HG03196 (cell line): ENCODE measurements around the gene ST3GAL4.
"Not testable (repeated sequence)": the region's sequence is repeated elsewhere in the genome, so short reads cannot be mapped to it uniquely, and the experiment has no call there.

ENCODE experiments used
- ATAC-seq: cut with Tn5 transposase; IDR thresholded peaks from one replicate; pipeline ENCODE4 v1.9.1; 2021; ENCODE audit not compliant: unreplicated experiment

The ST3GAL4 gene

DNA sequence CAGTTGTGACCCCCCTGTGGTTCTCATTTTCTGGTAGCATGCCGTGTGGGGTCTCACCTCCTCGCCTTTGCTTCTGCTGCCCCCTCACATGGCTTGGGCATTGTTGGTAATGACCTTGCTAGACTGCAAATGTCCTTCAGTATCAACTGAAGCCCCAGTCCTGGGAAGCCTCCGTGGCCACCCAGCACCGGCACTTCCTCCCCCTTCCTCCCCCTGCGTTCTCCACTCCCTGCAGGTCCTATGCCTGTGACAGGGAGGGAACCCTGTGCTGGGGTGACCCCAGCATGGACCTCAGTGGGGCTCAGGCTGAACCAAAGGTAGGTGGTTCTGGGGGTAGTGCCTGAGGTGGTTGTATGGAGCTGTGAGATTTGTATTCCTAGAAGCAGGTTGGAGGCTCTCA, 5.9 kb downstream of the ST3GAL4 start:
- no peak for ATAC-seq

DNA sequence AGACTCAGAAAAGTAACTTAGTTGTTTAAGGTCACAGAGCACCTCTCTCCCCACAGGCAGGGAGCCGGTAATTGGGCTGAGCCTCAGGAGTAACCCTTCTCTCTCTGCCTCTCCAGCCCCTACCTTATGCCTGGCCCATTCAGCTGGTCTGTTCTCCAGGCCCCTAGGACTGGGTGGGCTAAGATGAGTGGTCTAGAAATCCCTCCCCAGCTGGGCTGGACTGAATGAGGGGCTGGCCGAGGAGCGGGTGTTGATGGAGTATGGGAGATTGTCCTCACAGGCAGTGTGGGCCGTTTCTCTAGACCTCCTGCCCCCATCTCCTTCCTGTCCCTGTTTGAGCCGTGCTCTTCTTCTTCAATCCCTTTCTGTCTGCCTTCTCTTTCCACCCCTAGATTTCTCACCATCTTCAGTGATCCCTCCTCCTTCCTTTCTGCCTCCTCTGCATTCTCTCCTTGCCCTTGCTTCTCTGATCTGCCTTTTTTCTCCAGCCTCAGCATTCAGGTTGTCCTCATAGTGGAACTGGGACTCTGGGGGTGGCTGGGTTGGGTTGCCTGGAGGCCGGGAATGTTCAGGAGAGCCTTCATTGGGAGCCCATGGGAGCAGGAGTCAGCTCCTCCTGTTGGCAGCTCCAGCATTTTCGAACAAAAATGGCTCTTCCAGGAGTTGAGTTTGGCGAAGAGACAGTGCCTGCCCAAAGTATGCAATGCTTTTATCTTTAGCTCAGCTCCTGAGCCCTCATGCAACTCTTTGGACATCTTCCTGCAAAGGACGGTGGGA, 7.6 kb downstream of the ST3GAL4 start:
- ATAC-seq = no peak

DNA sequence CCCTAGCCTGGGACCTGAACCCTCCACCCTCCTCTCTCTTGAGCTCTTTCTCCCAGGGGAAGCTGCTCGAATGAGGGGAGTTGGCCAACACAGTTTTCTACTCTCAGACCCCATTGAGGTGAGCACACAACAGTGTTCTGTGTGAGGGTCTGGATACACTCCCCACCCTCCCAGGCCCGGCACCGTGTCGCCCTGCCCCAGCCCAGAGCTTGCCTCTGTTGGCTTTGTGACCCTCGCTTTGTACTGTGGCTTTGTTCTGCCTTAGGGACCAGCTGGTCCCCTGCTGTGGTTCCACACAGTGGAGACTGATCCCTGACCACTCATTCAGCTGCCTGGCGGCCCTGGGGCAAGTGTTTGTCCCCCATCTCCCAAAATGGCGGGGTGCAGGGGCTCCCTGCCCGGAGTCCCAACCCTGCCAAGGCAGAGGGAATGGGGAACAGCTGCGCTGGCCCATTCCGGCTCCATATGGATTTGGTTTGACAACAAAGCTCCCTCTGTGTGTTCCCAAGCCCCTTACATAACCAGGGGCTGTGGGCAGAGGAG, 8.3 kb downstream of the ST3GAL4 start:
- no peak for ATAC-seq

DNA sequence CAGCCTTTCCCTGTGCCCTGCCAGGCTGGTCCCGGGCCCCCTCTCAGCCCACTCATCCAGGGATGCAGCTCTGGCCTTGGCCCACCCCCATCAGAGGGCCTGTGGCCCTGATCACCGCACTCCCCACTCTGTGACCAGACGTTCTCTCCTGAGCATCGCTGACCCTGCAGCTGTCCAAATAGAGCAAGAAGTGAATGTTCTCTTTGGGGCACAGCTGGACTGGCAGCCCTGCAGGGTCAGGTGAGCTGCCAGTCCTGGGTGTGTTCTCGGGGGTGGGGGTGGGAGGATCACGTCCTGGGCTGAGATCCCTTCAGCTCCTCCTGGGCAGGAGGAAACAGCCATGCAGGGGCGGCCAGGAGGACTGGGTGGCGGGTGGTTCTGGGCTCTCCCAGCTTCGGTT, 9.2 kb downstream of the ST3GAL4 start:
- not testable (repeated sequence) for ATAC-seq

DNA sequence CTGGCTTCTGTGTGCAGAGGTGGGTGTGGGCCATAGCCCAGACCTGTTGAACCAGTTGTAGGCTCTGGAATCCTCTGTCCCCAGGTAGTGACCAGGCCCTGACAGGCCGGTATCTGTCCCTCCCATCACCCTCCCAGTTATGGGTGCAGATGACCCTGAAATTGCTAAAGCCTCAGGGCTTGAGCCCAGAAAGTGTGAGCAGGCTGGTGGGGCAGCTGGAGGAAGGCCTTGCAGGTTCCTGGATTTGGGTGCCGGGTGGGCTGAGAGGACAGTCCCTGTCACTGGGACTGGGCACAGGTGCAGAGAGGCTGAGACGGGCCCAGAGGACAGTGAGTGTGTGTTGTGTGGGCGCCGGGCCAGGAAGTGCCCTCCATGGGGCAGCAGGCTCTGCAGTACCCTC, 10.0 kb downstream of the ST3GAL4 start:
- not testable (repeated sequence) for ATAC-seq

DNA sequence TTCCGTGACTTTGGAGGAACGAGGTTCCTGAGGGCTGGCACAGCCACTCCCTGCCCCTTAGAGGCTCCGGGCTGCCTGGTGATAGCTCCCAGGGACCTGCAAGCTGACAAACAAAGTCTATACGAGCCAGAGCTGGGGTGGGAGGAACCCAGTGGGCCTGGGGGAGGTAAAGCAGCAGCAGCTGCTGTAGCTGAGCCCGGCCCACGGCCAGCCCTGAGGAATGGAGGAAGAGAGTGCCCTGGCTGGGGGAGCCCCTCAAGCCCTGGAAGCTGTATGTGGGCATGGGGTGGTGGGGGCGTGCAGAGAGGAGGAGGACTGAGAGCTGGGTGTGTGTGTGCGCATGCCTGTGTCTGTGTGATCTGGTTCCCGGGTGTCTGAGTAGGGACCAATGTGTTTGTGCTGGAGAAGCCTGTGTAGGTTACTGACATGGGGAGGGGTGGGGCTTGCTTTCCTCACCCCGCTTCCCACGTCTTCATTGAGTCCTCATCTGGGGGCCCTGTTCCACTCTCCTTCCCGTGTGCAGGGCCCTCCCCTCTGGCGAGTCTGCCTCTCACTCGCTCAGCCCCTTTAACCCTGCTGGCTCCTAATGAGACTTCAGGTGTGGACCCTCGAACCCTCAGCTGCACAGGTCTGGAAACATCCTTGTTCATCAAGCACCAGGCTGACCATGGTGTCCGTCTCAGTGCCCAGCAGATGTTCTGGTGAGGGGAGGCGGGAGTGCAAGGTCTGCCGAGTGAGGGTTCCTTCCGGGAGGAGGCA, 10.8 kb downstream of the ST3GAL4 start:
- no peak for ATAC-seq

DNA sequence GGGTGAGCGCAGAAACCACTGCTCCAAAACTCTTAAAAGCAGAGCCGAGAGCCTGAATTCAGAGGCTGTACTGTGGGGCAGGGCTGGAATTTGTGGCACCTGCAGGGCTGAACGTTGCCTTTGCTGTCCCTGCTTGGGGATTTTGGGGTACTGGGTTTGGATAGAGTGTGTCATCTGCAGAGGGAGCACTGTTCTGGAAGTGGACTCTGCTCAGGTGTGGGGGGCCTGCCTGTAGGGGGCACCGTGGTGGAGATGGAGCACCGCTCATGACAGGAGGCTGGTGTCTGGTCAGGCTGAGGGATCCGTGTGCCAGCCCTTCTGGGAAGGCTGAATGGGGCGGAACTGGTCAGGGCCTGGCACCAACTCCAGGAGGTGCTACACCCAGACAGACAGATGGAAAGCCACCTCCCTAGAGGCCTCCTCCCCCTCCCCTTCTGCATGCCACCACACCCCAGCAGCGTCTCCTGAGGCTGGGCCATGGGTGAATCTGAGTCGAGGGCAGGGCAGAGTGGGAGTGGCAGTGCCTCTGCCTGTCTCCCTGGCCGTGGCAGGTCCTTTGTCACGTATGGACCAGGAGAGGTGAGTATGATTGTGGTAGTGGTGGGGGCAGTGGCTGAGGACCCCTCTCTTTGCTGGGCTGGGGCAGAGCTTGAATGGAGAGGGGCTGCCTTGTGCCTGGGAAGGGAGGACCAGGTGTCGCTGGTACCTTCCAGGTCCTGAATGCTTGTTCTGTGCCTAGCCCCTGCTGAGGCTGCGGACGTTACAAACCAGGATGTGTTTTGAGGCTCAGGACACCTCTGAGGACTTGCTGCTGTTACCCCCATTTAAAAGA, 11.6 kb downstream of the ST3GAL4 start:
- ATAC-seq = not testable (repeated sequence)

DNA sequence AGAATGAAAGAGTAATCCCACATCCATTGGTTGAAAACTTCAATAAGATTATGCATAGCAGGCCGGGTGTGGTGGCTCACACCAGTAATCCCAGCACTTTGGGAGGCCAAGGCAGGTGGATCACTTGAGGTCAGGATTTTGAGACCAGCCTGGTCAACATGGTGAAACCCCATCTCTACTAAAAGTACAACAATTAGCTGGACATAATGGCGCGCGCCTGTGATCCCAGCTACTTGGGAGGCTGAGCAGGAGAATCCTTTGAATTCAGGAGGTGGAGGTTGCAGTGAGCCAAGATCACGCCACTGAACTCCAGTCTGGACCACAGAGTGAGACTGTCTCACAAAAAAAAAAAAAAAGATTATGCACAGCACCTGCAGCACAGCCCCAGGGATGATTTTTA, 12.3 kb downstream of the ST3GAL4 start:
- not testable (repeated sequence) for ATAC-seq

DNA sequence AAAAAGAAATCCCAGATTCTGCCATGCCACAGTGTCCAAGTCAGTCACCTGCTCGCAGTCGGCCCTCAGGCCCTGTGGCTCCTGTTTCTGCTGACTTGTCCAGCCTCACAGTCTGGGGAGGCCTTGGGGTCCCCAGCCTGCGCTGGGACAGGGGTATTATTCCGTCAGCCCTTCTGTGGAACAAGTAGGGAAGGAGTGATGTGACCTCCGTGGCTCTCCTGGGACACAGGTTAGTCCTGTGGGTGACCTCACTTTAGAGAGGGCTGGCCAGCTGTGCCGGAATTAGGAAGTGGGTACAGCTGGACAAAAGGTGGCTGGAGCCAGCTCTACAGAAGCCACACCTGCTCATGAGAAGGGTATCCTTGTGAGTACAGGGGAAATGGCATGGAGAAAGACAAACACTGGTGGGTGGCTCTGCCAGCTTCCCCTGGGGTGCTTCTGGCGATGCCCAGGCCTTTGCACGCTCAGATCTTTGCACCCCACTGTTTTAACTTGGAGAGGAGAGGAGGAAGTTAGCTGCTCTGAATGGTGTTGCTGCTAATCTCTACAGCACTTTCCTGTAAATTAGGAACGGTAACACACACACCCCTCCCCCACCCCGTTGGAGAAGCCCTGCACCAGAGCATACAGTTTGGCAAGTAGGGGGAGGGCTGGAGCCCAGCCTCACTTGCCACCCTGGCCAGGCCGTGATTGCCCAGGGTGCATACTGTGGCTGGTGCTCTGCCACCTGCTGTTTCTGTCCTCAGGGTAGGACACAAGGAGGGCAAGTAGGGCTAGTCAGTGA, 13.0 kb downstream of the ST3GAL4 start:
- not testable (repeated sequence) for ATAC-seq

DNA sequence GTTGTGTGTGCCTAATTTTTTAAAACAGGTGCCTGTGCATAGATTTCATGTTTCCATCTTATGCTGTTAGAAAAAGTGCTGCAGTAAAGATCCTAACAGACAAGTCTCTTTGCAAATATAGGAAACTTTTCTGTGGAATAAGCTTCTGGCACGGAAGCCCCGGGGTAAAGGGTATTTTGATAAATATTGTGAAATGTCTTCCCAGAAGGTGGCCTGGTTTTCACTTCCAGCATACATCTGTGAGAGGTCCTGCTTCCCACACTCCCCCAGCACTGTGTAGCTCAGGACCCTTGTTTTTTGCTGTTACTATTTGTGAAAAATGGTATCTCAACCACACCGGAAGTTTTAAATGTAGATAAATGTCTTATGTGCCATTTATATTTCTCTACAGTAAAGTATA, 14.5 kb downstream of the ST3GAL4 start:
- no peak for ATAC-seq

DNA sequence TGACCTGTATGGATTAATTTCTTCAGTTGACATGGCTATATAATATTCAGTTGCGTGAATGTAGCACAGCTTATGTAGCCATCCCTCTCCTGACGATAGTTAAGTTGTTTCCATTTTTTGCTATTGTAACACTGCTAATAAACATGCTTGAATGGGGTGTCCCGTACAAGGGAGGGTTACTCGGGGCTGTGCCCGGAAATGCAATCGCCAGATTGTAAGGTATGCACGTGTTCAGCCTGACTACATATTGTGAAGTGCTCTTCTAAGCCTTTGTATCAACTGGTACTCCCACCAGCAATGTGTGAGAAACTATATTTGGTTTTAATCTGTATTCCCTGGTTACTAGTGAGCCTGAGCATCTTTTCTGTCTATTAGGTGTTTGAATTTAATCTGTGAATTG, 16.1 kb downstream of the ST3GAL4 start:
- ATAC-seq = no peak

DNA sequence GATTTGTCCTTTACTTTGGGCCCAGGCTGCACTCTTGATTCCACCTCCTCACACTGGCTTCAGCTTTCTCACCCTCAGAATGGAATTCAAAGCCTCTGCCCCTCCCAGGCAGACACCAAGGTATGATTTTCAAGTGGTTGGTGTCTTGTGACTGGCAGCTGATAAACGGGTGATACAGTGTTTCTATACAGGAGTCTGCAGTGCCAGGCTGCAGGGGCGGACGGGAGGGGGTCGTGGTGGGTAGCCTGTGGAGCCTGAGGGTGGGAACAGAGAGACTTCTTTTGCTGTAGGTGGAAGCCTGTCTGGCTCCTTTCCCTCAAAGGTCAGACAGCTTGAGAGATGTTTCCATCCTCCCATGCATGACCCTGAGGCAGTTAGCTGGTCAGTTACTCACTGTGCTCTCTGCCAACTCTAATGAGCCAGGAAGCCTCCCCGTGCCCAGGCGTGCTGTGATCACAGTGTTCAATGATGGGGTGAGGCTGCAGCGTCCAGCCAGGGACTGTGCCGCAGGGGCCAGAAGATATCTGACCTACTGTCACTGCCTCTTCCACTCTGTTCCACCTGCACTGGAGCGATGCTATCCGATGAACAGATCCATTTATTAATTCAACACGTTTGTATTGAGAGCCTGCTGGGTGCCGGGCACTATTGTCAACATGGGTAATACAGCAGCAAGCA, 18.0 kb downstream of the ST3GAL4 start:
- not testable (repeated sequence) for ATAC-seq

DNA sequence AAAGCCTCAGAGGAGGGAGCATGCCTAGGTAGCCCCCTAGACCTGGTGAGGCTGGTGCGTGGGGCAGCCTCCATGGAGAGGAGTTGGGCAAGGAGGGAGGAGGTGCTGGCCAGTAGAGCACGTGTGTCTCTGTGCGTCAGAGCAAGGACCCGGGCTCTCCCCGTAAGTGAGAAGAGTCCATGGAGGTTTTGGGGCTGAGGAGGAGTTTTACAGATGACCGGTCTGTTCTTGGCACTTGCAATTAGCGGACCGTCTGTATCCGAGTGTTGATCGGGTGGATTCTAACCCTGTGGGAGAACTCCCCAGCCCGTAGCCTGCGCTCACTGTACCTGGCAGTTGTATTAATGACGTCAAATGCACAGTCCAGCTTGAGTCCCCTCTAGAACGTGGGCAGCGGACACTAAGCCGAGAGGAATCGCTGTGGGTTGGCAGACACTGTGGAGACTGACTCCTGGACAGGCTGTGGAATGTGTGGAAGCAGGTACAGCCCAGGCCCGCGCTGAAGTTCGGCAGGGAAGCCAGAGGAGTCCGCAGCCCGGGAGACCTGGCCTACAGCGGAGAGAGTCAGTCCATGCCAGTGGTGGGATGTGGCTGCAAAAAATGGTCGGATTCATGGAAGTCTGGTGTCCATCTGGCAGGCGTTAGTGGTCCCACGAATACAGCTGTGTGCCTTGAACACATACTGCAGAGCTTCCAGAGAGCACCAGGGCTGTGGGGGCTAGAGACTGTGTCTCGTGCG, 19.2 kb downstream of the ST3GAL4 start:
- ATAC-seq = not testable (repeated sequence)

DNA sequence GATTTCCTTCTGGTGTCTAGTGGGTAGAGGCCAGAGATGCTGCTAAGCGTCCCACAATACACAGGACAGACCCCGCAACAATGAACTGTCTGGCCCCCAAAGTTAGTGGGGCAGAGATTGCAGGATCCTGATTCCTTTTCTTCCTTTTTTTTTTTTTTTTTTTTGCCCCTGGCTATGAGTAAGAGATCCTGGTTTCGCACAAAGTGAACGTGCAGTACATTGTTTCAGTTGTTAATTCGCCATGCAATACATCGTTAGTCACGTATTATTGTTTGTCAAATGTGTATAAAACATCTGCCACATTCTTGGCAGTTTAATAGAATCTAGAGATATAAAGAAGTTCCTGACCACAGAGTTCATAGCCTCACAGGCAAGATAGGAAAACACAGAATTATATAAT, 20.2 kb downstream of the ST3GAL4 start:
- no peak for ATAC-seq

DNA sequence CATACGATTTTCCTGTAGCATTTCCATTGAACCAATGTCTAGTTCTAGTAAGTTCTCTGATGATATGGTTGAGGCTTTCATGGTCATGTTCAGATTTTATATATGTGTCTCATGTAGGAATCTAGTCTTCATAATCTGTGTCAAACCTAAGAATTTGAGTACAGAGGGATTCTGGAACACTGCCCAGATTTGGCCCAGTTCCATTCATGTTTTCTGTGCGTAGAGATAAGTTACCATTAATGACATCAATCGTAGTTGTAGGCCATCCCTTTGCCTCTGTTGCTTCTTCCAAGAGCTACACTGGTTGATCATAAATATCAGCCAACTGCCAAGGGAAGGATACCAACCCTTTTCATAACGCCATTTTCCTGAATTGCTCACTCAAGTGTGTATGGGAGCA, 23.3 kb downstream of the ST3GAL4 start:
- no peak for ATAC-seq

DNA sequence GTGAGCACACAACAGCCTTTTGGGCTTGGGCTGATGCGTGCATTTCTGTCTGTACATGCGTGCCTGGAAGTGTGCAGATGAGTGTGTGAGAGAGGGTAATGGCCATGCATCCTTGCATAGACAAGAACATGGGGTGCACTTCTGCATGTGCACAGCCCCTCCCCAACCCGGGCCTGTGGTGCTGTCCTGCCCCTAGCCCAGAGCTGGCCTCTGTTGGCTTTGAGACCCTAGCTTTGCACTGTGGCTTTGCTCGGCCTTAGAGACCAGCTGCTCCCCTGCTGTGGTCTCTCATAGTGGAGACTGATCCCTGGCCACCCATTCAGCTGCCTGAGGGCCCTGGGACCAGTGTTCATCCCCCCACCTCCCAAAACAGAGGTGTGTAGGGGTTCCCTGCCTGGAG, 25.4 kb downstream of the ST3GAL4 start:
- ATAC-seq = no peak

DNA sequence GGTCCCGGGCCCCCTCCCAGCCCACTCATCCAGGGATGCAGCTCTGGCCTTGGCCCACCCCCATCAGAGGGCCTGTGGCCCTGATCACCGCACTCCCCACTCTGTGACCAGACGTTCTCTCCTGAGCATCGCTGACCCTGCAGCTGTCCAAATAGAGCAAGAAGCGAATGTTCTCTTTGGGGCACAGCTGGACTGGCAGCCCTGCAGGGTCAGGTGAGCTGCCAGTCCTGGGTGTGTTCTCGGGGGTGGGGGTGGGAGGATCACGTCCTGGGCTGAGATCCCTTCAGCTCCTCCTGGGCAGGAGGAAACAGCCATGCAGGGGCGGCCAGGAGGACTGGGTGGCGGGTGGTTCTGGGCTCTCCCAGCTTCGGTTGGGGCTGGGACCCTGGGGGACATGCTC, 26.5 kb downstream of the ST3GAL4 start:
- not testable (repeated sequence) for ATAC-seq

DNA sequence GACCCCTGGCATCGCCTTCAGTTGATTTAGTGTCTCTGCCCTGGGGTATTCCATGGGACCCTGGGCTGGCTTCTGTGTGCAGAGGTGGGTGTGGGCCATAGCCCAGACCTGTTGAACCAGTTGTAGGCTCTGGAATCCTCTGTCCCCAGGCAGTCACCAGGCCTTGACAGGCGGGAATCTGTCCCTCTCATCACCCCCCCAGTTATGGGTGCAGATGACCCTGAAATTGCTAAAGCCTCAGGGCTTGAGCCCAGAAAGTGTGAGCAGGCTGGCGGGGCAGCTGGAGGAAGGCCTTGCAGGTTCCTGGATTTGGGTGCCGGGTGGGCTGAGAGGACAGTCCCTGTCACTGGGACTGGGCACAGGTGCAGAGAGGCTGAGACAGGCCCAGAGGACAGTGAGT, 27.2 kb downstream of the ST3GAL4 start:
- not testable (repeated sequence) for ATAC-seq
